ENCODE results near the gene DPY19L1. TPM values are rescaled to one million over a fixed set of nuclear protein-coding genes. Genes with fewer than 3 reads are reported as not detected.

Gene DPY19L1
- total RNA-seq, 1 experiment from 2014 or later, result 15.5 TPM

DNA sequence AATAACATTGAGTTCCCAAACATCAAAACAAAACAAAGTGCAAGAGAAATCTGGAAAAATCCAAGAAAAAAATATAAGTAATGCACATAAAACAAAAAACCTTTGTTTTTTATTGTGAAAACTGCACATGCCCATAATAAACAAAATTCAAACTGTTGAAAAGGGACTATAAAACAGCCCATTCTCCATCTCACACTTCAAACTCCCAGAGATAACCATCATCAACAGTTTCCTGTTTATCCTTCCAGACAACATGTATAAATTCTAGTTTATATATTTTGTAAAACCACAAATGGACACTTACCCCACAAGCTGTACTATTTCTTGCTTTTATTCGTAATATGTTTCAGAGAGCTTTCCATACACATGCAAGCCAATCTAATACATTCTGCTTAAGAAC is 79.3 kb downstream of the DPY19L1 start:
- Mint-ChIP-seq H3K36me3 (peaks cover 7% of the 10 kb centered on the region; the same call in 1 of the 2 replicates), H3K27me3 (ENCODE audit: low read depth) (no peaks in the 10 kb centered on the region), H3K27ac (no peak overlapping the region), H3K4me3 (no peak overlapping the region), H3K4me1 (no peaks in the 10 kb centered on the region), H3K9me3 (peaks cover 10% of the 10 kb centered on the region)
- CTCF ChIA-PET, result no interaction called here
- DNase-seq (ENCODE audit: low spot score) (no peak), ATAC-seq (no peak)
- TF ChIP-seq NR3C1 (CRISPR knock-in tag; conservative IDR thresholded peaks at IDR 0.05; ENCODE audit: low read depth) (no peak), NFE2L1 (CRISPR knock-in tag; IDR thresholded peaks at IDR 0.05) (no peak), JUN (CRISPR knock-in tag; IDR thresholded peaks at IDR 0.05) (no peak), ZNF317 (CRISPR knock-in tag; IDR thresholded peaks at IDR 0.05; ENCODE audit: borderline replicate concordance, low read depth) (no peak)
- TF ChIP-seq, protein P1, sequence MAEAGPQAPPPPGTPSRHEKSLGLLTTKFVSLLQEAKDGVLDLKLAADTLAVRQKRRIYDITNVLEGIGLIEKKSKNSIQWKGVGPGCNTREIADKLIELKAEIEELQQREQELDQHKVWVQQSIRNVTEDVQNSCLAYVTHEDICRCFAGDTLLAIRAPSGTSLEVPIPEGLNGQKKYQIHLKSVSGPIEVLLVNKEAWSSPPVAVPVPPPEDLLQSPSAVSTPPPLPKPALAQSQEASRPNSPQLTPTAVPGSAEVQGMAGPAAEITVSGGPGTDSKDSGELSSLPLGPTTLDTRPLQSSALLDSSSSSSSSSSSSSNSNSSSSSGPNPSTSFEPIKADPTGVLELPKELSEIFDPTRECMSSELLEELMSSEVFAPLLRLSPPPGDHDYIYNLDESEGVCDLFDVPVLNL (CRISPR knock-in tag; IDR thresholded peaks at IDR 0.05; ENCODE audit: borderline replicate concordance, low read depth), result no peak
- POLR2A ChIA-PET, result no interaction called here

DNA sequence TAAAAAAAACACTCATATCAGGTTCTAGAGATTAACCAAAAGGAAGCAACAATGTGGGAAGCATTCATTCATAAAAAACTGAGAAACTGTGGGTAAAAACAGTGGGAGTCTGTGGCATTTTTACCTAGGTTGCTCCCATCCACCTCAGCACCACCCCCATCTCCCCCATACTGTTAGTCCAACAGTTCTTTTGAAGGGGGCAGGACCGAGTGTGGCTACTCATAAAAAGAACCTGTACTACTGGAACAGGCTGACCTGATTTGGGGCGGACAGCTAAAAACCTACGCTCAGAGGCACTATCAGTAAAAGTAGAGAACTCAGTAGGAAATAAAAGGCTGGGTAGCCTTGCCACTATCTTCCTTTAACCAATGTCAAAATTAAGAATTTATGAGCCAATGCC is 84.5 kb downstream of the DPY19L1 start:
- Mint-ChIP-seq H3K4me3 (no peak overlapping the region), H3K4me1 (peaks cover 26% of the 10 kb centered on the region), H3K36me3 (no peaks in the 10 kb centered on the region), H3K9me3 (no peaks in the 10 kb centered on the region), H3K27ac (no peak overlapping the region), H3K27me3 (ENCODE audit: low read depth) (no peaks in the 10 kb centered on the region)
- ChIA-PET CTCF (no interaction called here), POLR2A (no interaction called here)
- DNase-seq (ENCODE audit: low spot score) (no peak), ATAC-seq (no peak)
- no peak for TF ChIP-seq RORB (CRISPR knock-in tag; IDR thresholded peaks at IDR 0.05)
- no peak for TF ChIP-seq CBFB (CRISPR knock-in tag; IDR thresholded peaks at IDR 0.05; ENCODE audit: low read depth)
- TF ChIP-seq NR1H2 (CRISPR knock-in tag; IDR thresholded peaks at IDR 0.05), result no peak
- TF ChIP-seq, protein P2, sequence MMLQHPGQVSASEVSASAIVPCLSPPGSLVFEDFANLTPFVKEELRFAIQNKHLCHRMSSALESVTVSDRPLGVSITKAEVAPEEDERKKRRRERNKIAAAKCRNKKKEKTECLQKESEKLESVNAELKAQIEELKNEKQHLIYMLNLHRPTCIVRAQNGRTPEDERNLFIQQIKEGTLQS (CRISPR knock-in tag; conservative IDR thresholded peaks at IDR 0.05), result no peak
- TF ChIP-seq RELA (CRISPR knock-in tag; IDR thresholded peaks at IDR 0.05; ENCODE audit: borderline replicate concordance), result no peak
- TF ChIP-seq ZNF263 (CRISPR knock-in tag; IDR thresholded peaks at IDR 0.05; ENCODE audit: low read depth), result no peak
- TF ChIP-seq NFATC4 (CRISPR knock-in tag; IDR thresholded peaks at IDR 0.05), result no peak
- TF ChIP-seq, protein P3, sequence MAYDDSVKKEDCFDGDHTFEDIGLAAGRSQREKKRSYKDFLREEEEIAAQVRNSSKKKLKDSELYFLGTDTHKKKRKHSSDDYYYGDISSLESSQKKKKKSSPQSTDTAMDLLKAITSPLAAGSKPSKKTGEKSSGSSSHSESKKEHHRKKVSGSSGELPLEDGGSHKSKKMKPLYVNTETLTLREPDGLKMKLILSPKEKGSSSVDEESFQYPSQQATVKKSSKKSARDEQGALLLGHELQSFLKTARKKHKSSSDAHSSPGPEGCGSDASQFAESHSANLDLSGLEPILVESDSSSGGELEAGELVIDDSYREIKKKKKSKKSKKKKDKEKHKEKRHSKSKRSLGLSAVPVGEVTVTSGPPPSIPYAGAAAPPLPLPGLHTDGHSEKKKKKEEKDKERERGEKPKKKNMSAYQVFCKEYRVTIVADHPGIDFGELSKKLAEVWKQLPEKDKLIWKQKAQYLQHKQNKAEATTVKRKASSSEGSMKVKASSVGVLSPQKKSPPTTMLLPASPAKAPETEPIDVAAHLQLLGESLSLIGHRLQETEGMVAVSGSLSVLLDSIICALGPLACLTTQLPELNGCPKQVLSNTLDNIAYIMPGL (CRISPR knock-in tag; IDR thresholded peaks at IDR 0.05), result no peak
- no peak for TF ChIP-seq SP1 (CRISPR knock-in tag; conservative IDR thresholded peaks at IDR 0.05)
- no peak for TF ChIP-seq GTF2I (CRISPR knock-in tag; conservative IDR thresholded peaks at IDR 0.05)
- TF ChIP-seq ZNF396 (CRISPR knock-in tag; IDR thresholded peaks at IDR 0.05; ENCODE audit: borderline replicate concordance), result no peak
- TF ChIP-seq MYBL2 (CRISPR knock-in tag; IDR thresholded peaks at IDR 0.05), result no peak
- TF ChIP-seq TP53 (CRISPR knock-in tag; IDR thresholded peaks at IDR 0.05), result no peak
- TF ChIP-seq, protein P4, sequence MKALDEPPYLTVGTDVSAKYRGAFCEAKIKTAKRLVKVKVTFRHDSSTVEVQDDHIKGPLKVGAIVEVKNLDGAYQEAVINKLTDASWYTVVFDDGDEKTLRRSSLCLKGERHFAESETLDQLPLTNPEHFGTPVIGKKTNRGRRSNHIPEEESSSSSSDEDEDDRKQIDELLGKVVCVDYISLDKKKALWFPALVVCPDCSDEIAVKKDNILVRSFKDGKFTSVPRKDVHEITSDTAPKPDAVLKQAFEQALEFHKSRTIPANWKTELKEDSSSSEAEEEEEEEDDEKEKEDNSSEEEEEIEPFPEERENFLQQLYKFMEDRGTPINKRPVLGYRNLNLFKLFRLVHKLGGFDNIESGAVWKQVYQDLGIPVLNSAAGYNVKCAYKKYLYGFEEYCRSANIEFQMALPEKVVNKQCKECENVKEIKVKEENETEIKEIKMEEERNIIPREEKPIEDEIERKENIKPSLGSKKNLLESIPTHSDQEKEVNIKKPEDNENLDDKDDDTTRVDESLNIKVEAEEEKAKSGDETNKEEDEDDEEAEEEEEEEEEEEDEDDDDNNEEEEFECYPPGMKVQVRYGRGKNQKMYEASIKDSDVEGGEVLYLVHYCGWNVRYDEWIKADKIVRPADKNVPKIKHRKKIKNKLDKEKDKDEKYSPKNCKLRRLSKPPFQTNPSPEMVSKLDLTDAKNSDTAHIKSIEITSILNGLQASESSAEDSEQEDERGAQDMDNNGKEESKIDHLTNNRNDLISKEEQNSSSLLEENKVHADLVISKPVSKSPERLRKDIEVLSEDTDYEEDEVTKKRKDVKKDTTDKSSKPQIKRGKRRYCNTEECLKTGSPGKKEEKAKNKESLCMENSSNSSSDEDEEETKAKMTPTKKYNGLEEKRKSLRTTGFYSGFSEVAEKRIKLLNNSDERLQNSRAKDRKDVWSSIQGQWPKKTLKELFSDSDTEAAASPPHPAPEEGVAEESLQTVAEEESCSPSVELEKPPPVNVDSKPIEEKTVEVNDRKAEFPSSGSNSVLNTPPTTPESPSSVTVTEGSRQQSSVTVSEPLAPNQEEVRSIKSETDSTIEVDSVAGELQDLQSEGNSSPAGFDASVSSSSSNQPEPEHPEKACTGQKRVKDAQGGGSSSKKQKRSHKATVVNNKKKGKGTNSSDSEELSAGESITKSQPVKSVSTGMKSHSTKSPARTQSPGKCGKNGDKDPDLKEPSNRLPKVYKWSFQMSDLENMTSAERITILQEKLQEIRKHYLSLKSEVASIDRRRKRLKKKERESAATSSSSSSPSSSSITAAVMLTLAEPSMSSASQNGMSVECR (CRISPR knock-in tag; IDR thresholded peaks at IDR 0.05; ENCODE audit: borderline replicate concordance), result no peak
- TF ChIP-seq, protein P5, sequence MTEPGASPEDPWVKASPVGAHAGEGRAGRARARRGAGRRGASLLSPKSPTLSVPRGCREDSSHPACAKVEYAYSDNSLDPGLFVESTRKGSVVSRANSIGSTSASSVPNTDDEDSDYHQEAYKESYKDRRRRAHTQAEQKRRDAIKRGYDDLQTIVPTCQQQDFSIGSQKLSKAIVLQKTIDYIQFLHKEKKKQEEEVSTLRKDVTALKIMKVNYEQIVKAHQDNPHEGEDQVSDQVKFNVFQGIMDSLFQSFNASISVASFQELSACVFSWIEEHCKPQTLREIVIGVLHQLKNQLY (CRISPR knock-in tag; IDR thresholded peaks at IDR 0.05), result no peak
- TF ChIP-seq CREB1 (CRISPR knock-in tag; IDR thresholded peaks at IDR 0.05), result no peak
- TF ChIP-seq, protein P6, sequence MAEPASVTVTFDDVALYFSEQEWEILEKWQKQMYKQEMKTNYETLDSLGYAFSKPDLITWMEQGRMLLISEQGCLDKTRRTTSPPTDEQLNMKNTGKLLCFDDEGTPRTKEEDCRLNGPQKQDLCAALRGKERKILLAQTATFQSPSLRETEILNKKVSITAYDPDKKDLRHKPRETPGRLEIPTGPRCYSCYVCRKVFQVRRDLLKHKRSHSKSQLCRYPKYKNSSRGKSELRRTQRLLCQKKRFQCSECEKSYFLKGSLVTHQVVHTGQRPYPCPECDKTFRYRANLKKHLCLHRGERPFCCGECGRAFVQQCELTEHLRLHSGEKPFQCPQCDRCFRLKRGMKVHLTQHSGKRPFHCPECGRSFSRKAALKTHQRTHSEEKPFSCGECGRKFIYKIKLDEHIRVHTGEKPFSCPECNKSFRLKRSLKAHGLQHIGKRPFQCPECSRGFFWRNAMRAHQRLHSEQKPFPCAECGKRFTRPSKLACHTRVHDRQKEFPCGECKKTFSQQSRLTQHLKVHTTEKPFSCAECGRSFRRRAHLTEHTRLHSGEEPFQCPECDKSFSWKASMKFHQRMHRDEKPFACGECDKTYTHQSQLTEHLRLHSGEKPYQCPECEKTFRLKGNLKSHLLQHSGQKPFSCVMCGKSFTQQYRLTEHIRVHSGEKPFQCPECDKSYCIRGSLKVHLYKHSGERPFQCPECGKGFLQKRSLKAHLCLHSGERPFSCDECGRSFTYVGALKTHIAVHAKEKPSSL (CRISPR knock-in tag; conservative IDR thresholded peaks at IDR 0.05), result no peak
- TF ChIP-seq, protein P7, sequence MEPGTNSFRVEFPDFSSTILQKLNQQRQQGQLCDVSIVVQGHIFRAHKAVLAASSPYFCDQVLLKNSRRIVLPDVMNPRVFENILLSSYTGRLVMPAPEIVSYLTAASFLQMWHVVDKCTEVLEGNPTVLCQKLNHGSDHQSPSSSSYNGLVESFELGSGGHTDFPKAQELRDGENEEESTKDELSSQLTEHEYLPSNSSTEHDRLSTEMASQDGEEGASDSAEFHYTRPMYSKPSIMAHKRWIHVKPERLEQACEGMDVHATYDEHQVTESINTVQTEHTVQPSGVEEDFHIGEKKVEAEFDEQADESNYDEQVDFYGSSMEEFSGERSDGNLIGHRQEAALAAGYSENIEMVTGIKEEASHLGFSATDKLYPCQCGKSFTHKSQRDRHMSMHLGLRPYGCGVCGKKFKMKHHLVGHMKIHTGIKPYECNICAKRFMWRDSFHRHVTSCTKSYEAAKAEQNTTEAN (CRISPR knock-in tag; IDR thresholded peaks at IDR 0.05), result no peak
- no peak for TF ChIP-seq KAT7 (CRISPR knock-in tag; IDR thresholded peaks at IDR 0.05; ENCODE audit: borderline replicate concordance)
